HG03469 (cell line): Measurements from ENCODE around the gene AGPAT1.

Experiments
- ATAC-seq: cut with Tn5 transposase; IDR thresholded peaks from one replicate; pipeline ENCODE4 v1.9.1; 2021; ENCODE audit warnings: mild to moderate bottlenecking, moderate library complexity, moderate number of reproducible peaks; ENCODE audit not compliant: unreplicated experiment

AGPAT1 gene

DNA sequence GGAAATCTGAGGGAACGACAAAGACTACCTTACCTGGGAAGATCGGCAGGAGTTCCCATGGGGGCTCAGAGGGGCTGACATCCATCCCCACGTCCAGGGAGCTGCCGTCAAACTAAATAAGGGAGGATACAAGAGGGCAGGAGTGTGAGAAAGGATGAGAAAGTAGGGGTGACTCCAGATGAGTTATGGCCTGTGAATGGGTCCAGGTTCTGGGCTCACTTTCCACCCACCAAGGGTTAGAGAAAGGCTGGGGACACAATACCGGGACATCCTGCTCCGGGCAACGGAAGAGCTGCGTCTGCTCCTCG is 48.5 kb downstream of the AGPAT1 start:
- no peak for ATAC-seq

GRCh38 chr6:32126880-32127279 is 49.0 kb downstream of the AGPAT1 start:
- ATAC-seq = no peak

DNA sequence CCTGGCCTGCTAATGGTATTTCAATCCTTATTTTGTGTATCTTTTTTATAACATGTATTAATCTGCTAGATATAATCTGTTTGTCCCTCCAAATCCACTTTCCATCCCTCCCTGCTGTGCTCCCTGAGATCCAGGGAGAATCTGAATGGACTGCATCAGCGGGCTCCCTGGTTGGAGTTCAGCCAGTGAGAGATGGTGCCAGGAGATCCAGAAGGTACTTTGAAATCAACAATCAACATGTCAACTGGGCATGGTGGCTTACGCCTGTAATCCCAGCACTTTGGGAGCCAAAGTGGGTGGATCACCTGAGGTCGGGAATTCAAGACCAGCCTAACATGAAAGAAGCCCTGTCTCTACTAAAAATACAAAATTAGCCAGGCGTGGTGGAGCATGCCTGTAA is 52.2 kb downstream of the AGPAT1 start:
- ATAC-seq = no peak

- ATAC-seq = no peak
These were observed 55.3 kb downstream of the AGPAT1 start for GRCh38 chr6:32120573-32121059.

DNA sequence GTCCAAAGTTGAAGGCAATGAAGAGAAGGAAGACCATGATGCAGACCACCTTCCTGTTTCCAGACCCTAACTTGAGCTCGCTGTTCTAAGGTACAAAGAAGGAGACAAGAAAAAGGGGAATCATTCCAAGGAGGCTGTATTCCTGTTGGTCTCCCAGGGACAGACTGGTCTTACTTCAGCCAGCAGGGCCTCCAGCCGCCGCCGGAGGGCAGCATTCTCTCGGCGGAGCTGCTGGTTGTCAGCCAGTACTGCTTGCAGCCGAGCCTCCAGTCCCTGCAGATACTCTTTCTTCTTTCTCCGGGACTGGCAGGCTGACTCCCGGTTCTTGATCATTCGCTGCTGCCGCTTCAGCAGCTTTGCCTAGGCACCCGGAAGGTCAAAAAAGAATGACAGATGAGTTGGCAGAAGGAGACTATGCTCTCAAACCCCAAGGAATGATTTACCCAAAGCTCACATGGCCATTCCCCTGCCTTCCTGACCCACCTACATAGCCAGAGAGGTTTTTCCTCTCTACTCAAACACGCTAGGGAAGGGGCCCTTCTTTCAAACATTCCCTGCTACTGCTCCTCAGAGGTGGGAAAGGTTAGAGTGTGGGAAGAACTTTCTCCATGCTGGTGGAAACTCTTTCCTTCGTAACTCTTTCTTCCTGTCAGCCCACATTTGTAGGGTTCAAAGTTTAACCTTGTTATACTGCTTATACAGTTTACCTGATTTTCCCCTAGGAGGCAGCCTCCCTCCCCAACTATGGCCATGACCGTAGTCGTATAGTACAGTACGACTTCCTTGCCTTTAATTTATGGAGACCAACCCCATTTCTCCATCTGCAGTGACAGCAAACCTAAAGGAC is 56.9 kb downstream of the AGPAT1 start:
- no peak for ATAC-seq
